SKM-1 treated with dmso at 0.1 percent for 144 hours (cell line): ENCODE measurements around the gene EPAS1.

ENCODE experiments used
- DNase-seq: peaks from one replicate; lab custom pipeline; 2025; ENCODE audit not compliant: unreplicated experiment; lab: John Stamatoyannopoulos, UW

EPAS1 gene

DNA sequence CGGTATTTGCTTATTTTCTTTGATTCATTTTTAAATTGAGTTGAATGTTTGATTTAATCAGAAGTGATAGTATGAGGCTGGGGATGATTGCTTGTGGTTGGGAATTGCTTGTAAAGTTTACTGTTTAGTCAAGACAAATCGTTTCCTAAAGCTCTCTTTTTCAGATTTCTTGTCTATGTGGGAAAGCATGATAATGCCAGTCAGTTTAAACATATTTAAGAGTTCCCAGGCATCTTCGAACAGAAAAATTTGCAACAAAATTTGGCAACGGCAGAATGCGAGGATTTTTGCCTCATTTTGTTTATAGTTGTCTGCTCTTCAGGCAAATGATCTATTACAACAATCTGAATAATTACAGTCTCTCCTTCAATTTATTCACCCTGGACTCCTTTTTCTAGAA, 22.5 kb downstream of the EPAS1 start:
- DNase-seq: no peak

DNA sequence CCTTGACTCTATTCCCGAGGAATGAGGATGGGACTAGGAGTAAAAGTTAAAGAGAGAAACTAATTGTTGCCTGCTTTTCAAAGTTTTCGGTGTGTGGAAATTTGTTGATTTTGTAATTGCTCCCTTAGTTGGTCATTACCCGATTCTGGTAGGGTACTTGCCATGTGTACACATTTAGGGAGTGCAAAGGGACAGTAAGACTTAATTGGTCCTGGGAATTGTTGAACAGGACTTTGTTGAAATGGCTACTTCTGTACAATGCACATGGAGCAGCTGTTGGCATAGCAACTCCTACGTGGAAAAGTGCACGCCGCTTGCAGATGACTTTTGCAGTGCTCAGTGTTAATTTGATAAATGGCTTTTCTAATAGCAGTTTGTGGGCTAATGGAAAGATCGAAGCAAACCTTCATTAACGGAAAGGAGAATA, 22.9 kb downstream of the EPAS1 start:
- no peak for DNase-seq

DNA sequence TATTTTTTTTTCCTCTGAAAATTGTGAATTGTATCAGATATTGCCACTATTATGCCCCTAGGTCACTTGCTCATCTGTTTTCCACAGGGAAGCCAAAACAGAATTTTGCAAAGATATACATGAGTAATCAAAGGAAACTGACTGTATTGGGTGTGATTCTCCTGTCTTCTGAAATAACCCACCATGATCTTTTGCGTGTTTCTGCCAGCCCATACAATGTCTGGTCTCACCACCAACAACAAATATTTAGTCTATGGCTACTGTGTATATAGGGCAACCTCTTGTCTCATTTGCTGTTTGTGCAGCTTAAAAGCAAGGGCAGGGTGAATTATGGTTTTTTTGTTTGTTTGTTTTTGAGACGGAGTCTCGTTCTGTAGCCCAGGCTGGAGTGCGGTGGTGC, 26.5 kb downstream of the EPAS1 start:
- DNase-seq: no peak

DNA sequence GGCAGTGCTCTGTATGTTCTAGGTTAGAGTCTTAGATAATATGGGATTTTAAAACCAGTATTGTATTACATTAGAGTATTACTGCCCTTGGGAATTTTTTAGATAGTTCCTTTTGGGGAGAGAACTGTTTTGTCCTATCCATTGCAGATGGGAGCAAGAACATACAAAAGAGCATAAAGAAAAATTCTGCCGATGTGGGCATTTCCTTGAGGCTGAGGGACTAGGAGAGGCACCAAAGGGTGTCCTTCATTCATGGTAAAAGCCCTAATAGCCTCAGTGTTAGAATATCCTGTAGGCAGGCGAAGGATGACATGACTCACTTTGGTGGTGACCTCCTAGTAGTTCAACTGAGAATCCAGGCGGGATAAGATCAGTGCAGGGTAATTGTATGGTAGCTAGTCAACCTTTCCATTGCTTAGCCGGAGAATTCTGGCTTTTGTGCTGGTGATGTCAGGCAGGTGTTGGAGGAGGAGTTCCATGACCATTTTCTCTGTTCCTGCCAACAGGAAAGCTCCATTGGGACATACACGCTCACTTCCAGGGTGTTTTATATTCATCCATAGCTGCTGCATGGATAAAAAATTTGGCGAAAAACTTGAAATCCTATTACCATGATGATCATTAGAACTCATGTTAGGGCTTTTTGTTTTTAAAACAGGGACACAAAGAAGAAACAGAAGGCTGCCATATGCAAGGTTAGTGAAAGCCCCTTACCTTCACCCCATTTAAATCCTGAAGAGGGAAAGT, 28.1 kb downstream of the EPAS1 start:
- DNase-seq: no peak

GRCh38 chr2:46326231-46326980, 29.2 kb downstream of the EPAS1 start:
- no peak for DNase-seq

DNA sequence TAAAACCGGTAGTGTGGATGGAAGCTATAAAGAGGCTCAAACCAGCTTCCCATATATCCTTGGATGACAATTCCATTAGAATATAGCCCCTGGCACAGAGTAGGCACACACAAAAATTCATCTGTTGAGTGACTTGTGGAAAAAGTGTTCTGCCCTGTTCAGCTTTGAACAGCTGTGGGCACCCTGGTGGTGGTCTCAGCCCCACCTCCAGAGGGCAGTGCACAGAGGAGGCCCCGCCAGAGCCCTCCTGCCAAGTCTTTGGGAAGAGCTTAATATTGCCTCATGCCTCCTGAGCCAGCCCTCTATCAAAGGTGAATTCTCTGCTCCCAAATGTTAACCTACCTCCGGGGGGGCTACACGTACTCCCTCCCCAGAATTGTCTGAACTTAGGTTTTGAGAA, 30.4 kb downstream of the EPAS1 start:
- no peak for DNase-seq

DNA sequence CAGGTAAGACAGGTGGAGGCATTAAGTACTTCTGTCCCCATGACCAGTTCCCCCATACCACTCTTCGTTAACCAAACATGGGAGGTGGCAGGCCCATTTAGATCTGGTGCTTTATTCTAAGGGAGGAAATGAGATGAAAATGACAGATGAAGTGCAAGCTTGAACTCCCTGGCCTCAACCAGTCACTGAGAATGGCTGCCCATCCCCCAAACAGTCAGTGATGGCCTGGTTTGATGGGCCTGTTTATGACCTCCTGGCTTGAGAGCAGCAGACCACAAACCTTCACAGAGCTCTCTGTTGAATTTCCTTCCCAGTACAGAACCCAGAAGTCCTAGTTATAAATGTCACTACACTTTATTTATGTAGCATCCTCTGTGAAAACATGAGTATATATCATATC, 31.1 kb downstream of the EPAS1 start:
- no peak for DNase-seq

DNA sequence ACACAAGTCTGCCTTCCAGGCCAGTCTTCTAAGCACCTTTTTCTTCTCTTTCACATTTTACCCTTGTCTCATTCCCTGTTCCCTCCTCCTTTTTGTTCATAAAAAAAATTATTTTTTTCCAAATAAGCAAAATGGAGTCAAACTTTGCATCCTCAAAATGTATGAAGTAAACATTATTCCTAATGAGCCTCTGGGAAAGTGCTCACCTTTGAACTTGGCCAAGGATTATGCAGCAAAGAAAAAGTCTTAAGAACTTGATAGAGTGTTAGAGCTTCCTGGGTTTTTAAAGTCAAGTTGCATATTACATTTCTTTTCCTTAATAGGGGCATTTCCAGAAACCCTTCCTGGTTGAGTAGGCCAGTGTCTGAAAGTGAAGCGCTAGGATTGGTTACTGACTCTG, 31.6 kb downstream of the EPAS1 start:
- DNase-seq: no peak

DNA sequence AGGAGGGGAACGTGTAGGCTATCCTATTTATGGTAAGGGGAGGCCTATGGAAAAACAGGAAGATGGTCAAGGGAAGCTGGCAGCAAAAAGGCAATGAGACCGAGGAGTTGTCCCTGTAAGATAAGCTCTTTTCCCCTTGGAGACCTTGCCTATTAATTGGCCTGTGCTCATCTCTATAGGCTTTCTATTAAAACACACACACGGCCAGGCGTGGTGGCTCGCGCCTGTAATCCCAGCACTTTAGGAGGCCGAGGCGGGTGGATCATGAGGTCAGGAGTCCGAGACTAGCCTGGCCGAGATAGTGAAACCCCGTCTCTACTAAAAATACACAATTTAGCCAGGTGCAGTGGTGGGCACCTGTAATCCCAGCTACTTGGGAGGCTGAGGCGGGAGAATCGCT, 32.1 kb downstream of the EPAS1 start:
- DNase-seq: no peak

GRCh38 chr2:46329803-46330775, 32.9 kb downstream of the EPAS1 start:
- no peak for DNase-seq

GRCh38 chr2:46331109-46331766, 34.0 kb downstream of the EPAS1 start:
- DNase-seq: no peak

- DNase-seq: no peak
Measured at GRCh38 chr2:46332686-46333281, 35.6 kb downstream of the EPAS1 start.

DNA sequence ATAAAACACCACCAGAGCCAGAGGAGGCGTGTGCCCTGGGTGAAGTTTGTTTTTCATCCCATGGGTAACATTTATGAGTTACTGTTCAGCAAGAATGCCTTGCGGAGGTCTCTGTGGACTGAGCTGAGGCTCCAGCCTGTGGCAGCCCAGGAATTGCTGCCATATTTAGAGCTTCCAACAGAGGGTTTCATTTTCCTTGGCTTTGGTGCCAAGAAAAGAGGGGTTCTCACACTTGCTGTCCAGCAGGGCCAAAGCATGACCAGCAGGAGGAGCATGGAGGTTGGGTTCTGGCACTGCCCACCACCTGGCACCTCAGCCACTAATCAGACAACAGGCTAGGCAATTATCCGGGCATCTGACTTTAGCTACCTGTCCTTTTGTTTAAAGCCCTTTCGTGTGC, 36.7 kb downstream of the EPAS1 start:
- no peak for DNase-seq

DNA sequence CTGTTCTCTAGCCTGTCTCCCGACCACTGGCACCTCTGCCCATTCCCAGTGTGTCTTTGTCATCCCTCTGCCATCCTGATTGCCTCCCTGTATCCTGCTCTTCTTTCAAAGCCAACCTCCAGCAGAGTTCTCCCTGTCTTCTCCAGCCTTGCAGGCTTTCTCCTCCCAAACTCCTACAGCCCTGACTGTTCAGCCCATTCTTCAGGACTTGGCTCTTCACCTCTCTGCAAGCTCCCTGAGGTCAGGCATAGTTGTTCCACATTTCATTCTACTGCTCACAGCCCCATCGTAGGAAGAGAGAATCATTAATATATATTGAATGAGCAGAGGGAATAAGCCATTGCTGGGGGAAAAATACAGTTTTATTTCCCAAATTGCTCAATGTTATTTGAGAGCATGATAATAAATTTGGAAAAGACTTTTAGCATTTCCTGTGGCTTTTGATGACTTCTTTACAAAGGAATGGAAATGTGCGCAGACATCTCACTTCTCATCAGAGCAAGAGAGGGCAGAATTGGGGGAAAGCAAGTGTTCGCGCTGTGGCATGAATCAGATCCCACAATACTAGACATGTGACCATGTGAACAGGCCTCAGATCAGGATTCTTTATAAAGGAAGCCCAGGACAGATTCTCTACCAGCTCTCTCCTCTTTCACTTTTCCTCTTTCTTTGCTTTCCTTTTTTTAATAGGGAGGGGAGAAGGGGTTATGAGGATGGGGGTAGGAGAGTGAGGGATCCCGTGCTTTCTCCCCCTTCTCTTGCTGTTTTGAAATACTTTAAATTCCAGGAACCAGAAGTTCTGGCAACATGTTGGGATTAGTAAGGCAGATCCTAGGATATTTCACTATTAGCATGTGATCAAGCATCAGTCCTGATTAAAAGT, 37.4 kb downstream of the EPAS1 start:
- DNase-seq: no peak

DNA sequence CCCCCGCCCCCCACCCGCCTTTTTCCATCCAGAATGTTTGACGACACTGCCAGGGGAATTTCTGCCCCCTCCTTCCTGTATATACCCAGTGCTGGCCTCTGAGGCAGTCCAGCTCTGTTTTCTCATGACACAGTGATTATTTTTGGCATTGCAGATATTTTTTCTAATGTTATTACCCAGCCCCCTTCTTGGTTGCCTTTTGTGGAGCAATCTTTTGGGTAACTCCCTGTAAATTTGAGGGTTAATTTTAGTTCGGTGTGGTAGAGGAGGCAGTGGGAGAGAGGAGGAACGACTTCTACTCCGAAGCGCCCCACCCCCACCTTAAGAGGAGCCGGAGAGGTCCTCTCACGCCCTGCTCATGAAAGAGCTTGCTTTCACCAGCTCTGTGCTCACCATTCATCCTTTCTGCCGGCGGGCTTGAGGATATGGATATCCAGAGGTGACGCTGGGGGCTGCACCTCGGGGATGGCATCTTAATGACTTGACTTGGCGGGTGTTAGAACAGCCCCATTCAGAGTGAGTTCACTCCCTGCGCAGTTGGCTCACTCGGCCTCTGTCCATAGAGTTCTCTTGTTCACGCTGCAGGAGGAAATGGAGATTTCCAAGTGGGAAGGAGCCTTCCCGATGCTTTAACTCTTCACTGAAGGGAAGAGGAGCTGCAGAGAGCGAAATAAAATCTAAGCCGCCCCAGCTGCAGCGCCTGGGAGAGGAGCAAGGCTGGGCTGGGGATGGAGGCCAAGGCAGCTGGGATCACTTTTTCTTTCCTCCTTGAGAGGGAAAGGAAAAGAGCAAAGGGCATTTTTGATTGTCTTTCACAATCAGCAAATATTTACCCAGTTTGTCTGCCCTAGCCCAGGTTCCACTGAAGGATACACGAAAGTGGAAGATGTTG, 38.4 kb downstream of the EPAS1 start:
- DNase-seq: no peak

DNA sequence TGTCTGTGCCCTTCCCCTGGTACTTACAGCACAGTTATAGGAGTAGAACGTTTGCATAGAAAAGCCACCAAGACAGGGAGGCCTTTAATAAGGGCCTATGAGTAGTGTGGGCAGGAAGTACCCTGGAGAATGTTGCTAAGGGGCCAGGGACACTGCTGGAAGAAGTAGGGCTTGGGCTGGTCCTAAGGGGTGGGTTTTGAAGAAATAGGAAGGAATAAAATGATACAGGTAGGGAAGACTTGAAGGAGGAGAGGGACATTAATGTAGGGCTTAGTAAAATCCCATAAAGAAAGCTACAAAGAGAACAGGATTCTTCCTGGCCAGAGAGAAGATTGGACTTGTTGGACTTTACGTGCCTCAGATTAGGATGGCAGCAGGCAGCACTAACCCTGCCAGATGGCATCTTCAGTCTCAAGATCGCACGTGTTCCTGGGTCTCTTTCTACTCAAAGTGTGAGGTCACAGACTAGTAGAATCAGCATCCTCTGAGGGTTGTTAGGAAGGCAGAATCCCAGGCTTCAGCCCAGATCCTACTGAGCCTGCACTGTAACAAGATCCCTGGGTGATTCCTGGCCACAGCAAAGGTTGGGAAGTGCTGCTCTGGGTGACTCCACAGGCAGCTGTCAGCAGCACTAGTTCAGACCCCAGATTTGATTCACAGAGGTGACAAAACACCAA, 39.2 kb downstream of the EPAS1 start:
- no peak for DNase-seq

GRCh38 chr2:46337208-46337994, 40.2 kb downstream of the EPAS1 start:
- DNase-seq: no peak
